MV-4-11 (cell line): ENCODE results near the gene EIF4E3.

Experiments
- DNase-seq: peaks from one replicate; lab custom pipeline; 2025; lab: John Stamatoyannopoulos, UW

The EIF4E3 gene

DNA sequence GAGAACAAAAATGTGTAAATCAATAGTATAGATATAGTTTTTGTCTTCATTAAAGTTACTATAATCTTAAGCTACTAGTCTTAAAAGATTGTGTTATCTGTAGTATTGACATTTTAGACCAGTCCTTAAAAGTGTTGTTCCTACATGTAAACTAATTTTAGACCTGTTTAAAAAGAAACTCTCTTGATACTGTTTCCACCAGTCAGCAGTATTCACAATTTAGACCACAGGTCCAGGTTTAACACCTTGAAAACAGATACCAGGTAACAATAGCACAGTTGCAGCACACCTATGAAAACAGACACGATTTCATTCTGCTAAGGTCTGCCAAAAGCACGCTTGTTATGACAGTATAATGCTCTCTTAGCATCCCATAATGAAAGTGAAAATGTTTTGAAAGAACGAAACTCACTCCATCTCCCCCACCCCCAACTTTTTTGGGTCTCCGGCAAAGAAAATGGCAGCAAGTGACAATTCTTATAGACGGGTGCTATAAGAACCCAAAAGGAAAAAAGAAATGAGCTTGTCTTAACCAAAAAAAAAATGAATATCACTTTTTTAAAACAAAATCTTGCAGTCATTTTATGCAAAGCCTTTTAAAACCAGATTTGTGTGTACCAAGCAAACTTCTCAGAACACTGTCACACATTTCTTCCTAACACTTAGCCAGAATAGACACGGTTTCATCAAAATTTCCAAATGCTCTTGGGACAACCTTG is 1.6 kb downstream of the EIF4E3 start:
- no peak for DNase-seq

DNA sequence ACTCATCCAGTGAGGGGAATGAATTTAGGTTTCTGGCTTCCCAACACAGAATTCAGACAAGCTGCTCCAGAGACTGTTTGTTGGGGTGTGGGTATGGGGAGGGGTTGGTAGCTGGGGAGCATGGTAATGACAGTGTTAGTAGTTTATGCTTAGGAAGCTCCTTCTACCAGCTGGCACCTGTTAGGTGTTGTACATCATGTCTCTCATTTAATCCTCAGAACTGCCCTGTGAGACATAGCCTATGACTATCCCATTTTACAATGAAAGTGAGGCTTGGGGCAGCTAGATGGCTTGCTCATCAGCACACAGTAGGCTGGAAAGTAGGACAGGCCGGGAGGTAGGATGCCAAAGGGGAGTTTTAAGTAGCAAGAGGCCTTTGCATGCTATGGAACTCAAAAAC is 2.5 kb downstream of the EIF4E3 start:
- no peak for DNase-seq

DNA sequence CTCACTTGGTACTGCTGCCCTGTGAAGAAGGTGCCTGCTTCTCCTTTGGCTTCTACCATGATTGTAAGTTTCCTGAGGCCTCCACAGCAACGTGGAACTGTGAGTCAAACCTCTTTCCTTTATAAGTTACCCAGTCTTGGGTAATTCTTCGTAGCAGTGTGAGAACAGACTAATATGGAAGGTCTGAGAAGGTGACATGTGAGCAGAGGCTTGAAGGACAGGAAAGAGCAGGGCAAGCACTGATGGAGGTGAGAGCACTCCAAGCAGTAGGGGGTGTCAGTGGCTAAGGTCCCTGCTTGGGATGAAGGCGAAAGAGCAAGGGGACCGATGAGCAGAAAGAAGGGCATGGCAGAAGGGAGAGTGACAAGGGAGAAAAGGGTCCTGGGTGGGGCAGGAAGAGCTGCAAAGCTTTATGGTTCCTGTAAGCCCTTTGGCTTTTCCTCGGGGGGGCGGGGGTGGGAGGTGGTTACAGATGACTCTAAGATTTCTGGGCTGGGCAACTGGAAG is 3.5 kb downstream of the EIF4E3 start:
- no peak for DNase-seq

DNA sequence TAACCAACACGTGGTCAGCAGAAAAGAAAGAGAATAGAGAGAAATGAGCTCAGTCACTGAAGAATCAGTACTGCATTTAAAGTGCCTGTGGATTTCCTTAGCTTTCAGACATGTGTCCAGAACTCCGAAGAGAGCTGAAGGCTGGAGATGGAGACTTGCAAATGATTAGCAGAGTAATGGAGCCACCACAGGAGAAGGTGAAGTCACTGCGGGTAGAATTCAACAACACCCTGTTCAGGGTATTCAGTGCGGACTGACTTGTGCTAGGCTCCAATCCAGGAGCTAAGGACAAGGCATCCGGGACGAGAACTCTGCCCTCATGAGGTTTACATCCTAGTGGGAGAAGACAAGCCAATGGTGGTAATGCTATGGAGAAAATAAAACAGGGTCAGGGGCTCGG is 4.2 kb downstream of the EIF4E3 start:
- no peak for DNase-seq

DNA sequence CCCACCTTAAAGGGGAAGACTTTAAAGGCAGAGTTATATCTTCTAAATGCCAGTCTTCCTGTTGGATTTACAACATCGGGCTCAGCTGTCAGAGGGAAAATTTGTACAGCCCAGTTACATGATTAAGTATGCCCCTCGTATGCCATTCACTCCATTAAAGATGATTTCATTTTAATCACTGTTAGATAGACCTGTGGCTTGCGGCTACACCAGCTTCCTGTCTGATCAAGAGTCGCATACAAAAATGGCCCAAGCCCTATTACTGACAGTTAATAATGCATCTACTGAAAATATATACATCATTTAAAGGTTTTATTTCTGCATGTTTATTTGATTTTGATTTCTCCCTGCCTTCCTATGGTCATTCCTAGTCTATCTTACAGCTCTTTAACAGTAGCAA is 7.1 kb downstream of the EIF4E3 start:
- DNase-seq, result no peak

DNA sequence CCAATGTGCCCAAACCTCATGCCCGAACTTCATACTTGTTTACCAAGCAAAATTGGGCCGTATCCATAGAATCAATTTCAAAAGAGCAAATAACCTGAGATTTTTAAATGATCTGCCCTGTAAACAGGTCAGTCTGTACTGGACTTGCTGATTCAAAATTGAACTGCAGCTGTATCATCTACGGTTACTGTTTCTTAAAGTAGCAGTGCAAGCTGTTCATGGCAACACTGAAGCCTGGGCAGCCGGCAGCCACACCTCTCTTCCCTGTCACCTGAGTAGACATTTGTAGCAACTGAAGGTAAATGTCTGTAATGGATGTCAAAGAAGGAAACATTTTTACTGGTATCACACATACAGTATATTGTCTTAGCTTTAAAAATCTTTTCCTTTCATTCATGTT is 10.6 kb downstream of the EIF4E3 start:
- no peak for DNase-seq

DNA sequence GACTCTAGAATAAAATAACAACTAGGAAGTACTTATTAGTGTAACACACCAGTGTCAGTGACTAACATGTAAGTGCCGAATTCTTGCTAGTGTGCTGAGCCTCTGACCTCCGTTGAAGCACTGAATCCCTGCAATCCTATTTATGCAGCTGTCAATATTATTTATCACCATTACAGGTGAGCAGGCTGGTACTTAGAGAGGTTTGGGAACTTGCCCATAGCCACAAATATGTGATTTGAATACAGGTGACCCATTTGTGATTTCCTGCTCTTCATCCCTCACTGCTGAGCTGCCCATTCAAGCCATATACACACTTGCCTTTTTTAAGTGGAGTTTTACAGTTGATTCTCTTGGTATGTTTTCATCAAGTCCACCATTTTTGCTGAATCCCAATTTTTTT is 12.2 kb downstream of the EIF4E3 start:
- DNase-seq, result no peak

DNA sequence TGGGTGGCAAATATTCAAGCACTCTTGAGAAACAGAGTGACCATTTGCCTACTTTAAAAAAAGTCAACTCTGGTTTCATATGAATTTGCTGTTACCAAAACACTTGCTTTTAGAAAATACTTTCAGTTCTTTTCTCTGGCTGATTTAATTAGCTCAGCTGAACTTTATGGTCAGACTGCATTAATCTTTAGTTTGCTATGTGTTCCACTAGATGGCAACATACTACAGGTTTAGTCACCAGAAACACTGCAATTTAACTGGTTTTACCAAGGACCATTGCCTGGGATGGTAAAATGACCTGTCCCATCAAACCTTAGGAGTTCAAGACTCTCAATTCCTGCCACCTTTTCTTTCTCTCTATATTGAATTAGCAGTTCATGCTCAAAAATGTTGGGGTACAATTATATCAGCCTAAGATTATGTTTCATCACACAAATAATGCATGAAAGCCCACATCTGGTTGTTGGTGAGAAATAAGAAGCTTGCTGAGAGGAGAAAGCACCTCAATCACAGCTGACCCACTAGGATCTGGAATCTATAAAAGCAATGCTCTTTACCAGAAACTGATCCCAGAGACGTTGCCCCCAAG is 14.2 kb downstream of the EIF4E3 start:
- DNase-seq, result peak; percentile 69

DNA sequence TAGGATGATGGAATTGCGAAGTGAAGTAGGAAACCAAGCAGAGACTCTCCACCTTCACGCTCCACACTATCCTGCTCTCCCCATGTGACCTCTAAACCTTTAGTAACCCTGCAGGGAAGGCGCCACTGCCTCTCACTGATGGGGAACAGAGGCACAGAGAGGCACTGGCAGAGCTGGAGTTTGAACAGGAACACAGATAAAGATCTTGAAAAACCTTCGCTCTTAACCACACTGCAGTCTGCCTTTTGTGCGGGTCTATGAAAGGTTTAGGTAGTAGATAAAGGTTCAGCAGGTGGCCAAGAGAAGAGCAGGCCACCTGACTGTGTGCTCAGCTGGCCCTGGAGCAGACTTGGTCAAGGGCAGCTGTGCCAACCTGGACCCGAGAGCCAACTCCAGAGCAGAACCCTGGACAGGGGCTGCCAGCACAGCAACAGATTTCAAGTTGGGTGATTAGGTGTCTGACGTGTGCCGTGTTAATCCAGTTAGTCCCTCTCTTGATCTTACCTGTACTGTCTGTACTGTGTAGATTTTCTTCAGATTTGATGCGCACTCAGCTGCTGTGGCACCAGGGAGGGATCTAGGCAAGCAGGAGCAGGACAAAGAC is 15.2 kb downstream of the EIF4E3 start:
- no peak for DNase-seq

DNA sequence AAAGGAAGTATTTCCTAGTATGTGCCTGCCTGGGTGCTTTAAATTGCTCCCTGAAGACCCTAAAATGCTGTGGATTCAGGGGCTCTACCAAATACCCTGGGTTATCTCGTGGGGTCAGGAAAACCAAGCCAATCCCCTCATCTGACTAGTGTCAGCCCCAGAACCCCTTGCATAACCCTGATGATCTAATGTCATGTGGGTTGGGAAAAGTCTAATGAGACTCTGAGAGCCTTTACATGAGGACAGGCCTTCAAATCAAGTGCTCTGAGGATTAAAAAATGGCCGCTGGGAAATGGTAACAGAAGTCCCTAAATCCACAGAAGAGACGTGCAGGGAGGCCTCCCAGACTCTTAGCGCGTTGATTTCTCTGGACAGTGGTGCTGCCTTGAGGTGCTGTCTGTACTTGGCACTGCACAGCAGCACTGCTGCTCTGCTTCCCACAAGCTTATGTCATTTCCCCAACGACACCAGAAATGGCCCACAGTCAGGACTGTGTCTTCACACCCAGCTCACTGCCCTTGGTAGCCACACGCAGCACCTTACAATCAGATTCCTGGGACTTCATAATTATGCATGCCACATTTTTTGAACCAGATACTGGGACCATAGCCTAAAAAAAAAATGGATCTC is 16.6 kb downstream of the EIF4E3 start:
- DNase-seq, result peak; percentile 66

DNA sequence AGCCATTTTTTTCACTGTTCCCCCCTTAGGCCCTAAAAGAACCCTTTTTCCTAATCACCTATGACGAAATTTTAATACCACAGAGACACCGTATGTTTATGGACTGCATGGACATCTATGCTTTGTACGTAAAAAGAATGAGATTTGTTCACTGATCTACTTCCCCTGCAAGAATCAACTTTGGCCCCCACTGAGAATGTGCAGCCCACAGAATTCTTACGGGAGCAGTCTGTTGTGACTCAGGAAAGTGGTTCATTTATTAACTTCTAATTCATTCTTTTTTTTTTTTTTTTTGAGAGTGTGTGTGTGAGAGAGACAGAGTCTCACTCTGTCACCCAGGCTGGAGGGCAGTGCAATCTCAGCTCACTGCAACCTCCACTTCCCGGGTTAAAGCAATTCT is 17.6 kb downstream of the EIF4E3 start:
- DNase-seq, result no peak

DNA sequence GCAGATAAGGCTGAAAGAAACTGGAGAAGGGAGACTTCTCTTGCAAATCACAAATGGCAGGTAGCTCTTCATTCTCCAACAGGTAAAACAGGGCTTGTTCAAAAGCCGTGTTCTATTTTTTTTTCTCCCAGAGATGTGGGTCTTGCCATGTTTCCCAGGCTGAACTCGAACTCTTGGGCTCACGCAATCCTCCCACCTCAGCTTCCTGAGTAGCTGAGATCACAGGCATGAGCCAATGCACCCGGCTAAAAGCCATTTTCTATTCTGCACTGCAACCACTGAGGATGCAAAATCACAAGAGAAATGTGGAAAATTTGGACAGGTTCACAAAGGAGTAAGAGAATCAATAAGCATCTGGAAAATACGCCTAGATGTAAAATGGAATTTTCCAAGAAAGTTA is 19.5 kb downstream of the EIF4E3 start:
- DNase-seq, result no peak

DNA sequence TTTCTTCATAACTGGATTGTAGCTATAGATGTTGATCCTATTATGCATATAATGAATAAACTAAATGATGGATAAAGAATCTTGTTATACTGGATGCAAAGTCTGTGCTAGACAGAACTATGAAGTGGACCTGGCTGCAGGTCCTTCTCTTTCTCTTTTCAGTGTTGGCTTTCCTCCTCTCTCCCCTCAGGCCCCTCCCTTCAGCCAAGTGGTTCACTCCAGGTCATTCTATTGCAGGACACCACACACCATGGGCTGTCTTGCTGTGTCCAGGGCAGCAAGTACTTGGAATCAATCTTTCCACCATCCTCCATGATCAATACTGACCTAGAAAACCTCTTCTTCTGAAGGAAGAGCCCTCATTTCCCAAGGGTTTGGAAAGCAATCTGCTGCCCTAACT is 20.3 kb downstream of the EIF4E3 start:
- no peak for DNase-seq

DNA sequence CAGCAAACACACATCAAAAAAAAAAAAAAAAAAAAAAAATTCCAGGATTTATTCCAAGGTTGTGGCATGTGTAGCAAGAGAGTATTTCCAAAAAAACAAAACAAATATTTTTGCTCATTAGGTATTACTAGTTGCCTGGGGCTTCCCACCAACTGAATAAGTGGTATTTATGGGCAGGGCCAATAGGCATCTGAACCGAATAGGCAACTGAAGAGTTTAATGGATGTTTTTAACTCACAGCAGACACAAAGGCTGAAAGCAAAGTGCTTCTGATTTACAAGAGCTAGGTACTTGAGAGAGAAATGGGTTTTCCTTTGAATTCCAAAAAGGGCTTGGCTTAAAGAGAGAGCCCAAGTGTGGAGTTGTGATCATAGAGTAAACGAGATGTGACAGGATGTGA is 21.4 kb downstream of the EIF4E3 start:
- DNase-seq, result no peak

DNA sequence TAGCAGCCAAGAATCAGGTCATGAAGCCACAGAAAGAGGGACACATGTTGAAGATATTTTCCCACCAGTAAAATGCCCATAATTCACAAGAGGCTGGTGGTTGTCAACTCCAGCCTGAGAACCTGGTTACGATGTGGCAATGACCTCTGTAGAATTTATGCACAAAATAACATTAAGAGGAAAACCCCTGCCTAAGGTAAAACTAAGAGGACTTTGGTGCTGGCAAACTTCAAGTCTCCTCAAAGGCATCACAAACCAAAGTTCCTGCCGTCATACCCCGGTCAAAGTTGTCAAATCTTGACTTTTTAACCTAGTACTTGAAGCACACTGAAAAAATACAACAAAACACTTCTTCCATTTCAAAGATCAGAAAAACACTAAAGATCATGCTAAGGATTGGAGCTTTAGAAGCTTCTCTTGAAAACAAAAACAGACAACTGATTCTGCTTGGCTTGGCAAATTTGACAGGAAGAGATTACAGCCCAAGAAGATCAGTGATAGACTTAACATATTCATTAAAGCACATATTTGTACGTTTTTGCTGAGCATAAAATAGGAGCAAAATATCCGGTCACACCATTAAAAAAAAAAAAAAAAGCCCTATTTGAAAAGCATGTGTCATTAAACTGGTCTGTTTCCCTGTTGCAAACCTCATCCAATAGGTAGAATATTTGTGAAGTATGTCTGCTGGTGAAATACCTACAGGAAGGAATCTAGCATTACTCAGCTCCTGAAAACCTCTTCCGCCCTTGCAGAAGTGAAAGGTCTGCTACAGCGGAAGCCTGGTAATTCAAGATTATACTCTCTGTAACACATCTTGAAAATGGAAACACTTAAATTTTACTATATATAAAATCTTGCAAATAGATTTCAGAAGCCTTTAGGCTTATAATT is 22.8 kb downstream of the EIF4E3 start:
- DNase-seq, result no peak

DNA sequence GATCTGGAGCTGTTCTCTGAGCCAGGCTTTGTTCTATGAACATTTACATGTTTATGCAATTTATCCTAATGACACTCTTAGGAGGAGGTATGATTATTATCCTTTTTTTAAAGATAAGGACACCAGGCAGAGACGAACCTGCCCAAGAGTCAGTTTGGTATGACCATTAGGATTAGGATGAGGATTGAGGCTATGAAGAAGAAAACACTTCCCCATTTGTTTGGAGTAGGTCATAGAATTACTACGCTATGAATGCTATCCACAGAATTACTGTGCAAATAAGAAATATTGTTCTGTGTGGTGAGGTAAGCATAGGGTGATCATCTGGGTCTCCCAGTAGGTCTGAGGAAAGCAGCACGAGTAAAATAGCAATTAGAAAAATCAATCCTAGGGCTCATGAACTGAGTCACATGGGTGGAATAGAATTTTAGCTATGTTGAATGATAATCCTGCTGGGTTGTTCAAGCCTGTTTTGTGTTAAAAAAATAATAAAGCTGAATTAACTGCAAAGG is 23.9 kb downstream of the EIF4E3 start:
- no peak for DNase-seq

DNA sequence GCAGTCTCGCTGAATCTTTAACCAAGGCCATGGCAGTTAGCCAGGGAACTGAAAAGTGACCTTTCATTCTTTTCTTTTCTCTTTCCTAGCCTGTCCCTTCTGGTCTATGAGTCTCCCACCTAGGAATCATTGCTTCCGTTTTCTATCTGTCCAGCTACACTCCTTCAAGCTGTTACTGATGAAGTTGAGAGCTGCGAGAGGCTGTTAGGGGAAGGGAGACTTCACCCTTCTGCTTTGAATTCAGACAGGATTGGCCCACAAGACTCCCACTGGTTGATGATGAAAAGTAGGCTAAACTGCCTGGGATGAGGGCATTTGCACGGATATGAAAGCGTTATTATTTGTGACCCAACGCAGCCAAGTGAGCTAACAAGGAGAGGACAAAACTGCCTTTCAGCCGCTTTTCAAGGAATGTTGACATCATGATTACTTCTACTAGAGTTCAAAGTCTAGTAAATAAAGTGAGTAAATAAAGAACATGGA is 30.2 kb downstream of the EIF4E3 start:
- no peak for DNase-seq

DNA sequence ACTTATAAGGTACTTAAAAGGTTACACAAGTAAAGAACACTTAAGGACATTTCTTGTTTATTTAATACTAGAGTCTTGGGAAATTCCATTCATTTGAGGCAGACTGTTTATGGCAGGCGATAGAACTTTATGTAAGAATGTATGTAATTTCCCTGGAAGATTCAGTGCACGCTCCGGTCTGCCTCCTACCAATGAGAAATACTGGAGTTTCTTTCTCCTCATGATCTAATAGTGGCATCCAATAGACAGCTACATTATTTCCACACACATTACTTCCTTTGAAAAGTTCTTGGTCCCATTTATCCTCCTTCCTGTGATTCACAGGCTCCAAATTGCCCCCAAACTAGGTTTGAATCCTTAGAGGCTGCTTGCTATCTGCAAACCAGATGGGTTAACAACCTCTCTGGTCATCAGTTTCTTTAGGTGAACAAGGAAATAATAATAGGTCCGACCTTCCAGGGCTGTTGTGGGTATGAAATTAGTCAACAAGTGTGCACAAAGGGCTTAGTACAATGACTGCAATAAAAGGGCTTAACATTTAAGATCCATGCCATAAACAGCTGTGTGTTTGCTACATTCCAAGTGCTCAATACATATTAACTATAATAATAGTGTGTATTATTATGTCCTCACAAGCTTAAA is 30.7 kb downstream of the EIF4E3 start:
- no peak for DNase-seq

DNA sequence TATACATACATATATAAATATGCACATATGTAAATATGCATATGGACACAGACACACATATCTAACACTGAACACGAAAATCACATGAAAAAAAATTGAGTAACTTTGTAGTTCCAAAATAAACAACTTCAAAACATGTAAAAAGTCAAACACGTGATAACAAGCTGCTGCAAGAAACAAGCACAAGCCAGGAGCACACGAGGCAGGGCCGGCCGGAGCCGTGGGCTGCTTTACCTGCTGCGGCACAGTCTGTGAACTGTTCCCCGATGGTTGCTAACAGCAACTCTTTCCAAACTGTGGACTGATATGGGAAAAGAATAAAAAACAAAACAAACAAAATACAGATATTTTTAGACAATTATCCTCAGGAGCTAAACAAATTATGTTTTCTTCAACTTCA is 31.6 kb downstream of the EIF4E3 start:
- DNase-seq, result no peak

DNA sequence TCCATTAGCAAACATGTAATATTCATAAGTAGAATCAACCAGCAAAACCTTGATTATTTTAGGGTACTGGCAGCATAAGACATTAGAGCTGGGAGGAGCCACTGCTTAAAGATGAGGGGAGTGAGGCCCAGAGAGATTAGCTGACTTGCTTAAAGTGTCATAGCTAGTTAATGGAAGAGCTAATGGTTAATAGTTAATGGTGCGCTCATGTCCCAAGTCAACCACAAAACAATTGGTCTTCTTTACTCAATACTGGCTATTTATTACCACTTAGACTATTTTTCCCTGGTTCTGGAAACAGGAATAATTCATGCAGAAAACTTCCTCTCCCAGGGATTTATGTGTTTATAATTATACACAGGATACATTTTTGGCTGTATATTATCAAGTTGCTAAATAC is 33.1 kb downstream of the EIF4E3 start:
- DNase-seq, result no peak

DNA sequence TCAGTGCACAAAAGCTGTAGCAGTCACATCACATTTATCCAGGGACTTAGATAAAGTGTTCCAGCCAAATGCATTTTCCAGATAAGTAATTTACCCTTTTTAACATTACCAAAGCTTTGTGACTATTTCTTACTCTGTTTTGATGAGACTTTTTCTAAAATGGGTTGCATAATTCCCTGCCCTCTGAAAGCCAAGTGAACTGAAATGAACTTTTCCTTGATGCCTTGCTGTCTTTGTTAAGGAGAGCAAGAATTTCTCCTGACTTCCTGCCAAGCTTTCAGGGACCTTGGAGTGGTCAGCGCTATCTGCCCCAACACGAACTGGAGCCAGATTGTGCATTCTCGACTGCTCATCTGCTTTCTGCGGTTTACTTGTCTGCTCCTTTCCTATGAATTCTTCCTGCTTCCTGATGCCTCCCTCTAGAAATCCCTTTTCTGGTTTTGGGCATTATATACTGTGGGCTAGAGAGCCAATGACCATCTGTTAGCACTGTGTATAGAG is 34.8 kb downstream of the EIF4E3 start:
- DNase-seq, result no peak
